ENCODE results near the gene VPS26A.

GRCh38 chr10:69220041-69220451 is 96.1 kb downstream of the VPS26A start, which contains the start of gene HKDC1:
- TF ChIP-seq, protein P1, sequence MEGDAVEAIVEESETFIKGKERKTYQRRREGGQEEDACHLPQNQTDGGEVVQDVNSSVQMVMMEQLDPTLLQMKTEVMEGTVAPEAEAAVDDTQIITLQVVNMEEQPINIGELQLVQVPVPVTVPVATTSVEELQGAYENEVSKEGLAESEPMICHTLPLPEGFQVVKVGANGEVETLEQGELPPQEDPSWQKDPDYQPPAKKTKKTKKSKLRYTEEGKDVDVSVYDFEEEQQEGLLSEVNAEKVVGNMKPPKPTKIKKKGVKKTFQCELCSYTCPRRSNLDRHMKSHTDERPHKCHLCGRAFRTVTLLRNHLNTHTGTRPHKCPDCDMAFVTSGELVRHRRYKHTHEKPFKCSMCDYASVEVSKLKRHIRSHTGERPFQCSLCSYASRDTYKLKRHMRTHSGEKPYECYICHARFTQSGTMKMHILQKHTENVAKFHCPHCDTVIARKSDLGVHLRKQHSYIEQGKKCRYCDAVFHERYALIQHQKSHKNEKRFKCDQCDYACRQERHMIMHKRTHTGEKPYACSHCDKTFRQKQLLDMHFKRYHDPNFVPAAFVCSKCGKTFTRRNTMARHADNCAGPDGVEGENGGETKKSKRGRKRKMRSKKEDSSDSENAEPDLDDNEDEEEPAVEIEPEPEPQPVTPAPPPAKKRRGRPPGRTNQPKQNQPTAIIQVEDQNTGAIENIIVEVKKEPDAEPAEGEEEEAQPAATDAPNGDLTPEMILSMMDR (IDR thresholded peaks at IDR 0.05): no peak
- TF ChIP-seq POLR2A (IDR thresholded peaks at IDR 0.05; ENCODE audit: low read depth): no peak

Measured in esophagus muscularis mucosa (tissue), 3 donors.